SK-N-DZ (cell line): Measurements from ENCODE around the gene TCN2.
A peak's percentile ranks its signal among the peaks of the same experiment; 100 is the strongest.
"Not testable (repeated sequence)": the region's sequence is repeated elsewhere in the genome, so short reads cannot be mapped to it uniquely, and the experiment has no call there.

Experiments
- DNase-seq: peaks from one replicate; pipeline ENCODE4 v3.0.0-alpha.2; 2015; ENCODE audit warnings: low spot score

Gene TCN2

DNA sequence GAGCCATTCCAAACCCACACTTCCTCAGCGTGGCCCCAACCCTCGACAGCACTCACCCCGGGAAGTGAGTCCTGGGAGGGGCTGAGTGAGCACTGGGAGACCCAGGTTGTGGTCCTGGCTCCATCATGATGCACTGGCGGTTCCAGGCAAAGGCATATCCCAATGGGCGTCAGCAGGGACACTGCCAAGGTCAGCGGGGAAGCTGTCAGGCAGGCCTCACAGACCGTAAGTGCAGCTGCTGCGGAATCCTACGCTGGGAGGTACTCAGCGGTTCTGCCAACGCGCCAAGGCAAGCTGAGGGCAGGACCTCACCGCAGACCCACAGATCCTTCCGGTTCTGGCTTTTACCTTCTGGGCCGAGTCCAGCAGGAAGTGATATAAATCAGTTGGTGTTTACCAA, 31.1 kb upstream of the TCN2 start:
- DNase-seq = no peak

DNA sequence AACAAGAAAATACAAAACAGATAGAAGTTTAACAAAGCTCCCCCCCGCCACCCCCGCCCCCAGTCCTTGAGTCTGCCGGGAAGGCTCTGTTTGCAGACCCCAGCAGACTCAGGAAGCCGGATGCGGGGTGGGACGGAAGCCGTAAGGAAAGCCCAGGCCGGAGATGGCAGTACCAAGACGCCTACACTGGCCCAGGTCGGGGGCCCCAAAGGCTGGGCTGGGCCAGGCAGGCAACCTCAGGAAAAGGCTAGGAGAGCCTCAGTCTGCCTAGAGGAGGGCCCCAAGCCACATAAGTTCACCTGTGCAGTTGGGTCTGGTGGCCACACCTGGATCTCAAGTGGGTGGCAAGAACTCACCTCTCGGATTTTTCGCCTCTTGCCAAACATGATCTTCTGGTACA, 28.5 kb upstream of the TCN2 start:
- DNase-seq = no peak

DNA sequence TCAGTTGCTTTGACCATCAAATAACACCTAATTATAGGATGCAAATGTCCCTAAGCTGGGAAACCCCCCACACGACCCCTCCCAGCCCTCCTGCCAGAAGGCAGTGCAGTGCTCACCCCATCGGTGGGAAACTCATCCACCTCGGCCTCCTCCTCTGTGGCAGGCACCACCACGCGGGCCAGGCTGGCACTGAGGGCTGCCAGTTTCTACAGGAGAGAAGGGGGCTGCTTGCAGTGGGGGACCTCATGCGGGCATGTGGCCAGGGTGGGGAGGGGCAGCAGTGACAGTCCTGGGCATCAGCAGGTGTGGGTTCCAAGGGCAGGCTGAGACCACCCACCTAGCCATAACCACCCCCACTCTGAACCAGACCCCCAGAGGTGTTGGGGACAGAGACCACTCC, 26.1 kb upstream of the TCN2 start:
- DNase-seq = no peak

DNA sequence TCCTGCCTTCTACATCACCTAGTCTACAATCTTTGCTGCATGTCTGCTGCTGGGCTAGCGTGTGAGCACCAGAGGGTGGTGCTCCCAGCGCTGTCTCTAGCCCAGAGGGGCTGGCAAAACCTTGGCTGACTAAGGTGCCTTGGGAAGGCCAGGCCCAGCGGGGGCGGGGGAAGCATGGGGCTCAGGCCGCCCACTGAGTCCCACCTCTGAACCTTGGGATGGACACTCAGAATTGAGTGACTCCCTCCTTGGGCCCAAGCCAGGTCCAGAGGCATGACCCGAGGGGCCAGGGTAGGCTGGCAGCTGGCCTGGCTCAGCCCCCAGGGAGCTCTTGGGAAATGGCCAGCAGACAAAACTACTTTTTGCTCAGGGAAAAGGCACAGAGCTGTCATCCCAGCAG, 24.9 kb upstream of the TCN2 start:
- no peak for DNase-seq

DNA sequence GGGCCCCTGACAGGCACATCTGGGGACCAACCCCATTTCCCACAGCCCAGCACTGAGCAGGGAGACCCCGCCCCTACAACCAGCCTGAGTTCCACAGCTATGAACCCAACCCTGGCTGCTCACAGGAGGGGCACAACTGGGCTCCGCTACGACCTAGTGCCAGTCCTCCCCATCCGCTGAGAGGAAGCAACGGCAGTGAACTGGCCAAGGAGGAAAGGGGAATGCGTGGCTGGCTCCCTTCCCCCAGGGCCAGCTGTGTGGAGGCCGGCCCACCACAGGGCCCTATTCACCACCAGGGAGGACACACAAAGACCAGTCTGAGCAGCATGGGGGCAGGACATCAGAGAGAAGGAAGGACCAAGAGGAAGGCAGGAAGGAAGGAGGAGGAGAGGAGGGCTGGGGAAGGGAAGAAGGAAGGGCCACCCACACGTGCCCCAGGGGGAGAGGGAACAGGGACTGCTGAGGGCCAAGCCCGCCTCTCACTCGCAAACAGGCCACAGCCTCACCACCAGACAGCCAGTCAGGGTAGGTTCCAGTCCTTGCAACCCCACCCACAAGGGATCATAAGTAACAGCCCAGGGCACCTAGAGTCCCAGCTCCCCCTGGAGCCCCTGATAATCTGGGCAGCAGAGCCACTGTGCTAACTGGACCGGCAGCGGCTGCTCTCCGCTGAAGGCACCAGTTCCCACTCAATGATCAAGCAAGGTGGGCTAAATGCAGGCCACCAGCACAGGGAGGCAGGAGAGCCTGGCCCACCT, 24.0 kb upstream of the TCN2 start:
- DNase-seq = no peak

DNA sequence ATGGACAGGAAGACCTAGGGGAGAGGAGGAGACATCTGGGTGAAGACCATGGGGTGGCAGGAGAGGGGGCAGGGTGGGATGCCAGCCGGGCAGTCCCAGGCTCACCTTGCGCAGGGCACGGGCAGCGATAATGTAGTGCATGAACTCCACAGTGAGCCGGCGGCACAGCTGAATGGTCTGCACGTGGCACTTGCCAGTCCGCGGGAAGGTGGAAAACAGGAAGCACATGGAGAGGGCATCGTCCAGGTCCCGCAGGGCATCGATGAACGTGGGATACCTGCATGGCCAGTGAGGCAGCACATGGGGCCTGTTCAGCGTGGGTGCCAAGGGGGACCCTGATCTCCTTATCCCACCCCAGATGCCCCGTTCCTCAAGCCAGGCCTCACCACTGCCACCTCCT, 22.5 kb upstream of the TCN2 start:
- no peak for DNase-seq

DNA sequence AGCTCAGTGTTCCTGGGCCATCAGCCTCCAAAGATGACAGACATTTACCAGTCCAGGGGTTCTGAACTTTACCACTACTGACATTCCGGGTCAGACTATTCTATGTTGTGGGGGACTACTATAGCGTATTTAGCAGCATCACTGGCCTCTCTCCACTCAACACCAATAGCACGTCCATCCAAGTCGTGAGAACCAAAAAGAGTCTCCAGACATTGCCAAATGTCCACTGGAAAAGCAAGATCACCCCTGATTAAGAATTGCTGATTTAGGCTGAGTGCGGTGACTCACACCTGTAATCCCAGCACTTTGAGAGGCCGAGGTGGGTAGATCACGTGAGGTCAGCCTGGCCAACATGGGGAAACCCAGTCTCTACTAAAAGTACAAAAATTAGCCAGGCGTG, 20.6 kb upstream of the TCN2 start:
- DNase-seq = no peak

DNA sequence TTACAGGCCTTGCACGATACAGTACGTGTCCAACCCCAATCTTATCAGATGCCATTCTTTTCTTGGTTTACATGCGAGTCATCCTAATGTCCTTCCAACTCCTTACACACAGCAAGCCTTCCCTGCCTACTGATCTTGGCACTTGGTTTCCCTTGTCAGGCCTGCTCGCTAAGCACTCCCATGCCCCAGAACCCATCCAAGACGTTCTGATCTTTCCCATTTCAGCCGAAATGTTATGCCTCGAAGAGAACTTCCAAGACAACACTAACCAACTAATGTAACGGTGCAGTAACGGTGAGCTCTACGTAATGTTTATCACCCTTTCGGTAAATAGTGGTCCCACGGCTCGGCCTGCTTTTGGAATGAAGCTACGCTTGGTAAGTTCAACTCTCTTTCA, 15.8 kb upstream of the TCN2 start:
- DNase-seq = no peak

DNA sequence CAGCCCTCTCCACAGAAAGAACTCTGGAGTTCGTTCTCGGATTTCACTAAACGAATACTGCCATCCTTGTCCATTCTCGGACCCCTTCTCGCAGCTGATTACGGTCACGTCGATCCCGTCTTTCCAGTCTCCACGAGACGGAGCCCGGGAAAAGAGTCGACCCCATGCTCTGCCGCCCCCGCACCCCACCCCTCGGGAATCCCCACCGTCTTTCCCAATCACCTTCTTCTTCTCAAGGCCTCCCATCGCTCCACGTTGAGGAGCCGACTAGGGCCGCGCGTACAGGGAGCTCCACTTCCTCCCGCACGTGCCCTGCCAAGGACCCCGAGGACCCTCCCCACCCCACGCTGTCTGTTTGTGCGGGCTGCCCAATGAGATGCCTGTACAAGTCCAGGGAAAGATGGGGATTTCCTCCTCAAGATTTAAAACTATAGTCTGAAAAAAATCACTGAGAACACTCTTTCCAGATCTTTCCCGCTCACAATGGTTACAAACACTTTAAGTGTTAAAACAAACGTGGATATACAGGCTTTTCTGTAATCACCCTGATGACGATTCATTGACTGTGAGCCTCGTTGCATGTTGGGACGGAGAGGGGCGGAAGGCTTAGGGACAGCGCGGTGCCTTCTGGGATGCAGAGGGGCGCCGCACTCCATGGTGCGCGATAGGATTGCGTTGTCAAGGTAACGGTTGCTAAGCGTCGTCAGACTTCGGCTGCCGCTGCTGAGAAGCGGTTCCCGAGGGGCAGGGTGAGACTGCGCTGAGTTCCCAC, 15.2 kb upstream of the TCN2 start, which contains the start of gene PES1:
Gene PES1 (minus strand): TSS at position 323 of the 772 bp plus-strand sequence. CDS start 77 bp downstream, at position 246.
- peak; percentile 99 for DNase-seq

DNA sequence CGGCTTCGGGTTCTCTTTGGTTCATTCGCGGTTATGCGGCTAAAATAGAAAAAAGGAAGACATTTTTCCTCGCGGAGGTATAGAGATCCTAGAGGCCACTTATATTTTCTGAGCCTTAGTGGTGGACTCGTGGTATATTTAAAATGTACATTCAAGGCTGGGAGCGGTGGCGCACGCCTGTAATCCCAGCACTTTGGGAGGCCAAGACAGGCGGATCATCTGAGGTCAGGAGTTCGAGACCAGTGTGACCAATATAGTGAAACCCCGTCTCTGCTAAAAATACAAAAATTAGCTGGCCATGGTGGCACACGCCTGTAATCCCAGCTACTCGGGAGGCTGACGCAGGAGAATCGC, 14.6 kb upstream of the TCN2 start:
- not testable (repeated sequence) for DNase-seq

DNA sequence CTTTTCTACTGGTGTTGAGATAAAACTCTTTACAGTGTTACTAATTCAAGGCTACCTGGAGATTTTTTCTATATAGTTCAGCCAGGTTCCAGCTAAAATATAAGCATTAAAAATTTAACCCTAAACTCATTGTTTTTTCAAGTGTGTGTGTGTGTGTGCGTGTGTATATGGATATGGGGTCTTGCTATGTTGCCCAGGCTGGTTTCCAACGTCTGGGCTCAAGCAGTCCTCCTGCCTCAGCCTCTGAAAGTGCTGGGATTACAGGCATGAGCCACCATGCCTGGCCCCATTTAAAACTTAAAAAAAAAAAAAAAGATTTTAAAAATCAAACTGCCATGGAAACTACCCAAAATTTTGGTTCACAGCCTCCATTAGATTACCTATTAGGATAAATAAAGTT, 10.8 kb upstream of the TCN2 start:
- DNase-seq = no peak

DNA sequence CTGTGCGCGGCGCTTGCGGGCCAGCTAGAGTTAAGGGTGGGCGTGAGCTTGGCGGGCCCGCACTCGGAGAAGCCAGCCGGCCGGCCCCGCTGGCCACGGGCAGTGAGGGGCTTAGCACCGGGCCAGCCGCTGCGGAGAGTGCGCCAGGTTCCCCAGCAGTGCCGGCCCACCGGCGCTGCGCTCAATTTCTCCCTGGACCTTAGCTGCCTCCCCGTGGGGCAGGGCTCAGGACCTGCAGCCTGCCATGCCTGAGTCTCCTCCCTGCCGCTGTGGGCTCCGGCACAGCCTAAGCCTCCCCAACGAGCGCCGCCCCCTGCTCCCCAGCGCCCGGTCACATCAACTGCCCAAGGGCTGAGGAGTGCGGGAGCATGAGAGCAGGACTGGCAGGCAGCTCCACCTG, 10.1 kb upstream of the TCN2 start:
- DNase-seq = no peak

DNA sequence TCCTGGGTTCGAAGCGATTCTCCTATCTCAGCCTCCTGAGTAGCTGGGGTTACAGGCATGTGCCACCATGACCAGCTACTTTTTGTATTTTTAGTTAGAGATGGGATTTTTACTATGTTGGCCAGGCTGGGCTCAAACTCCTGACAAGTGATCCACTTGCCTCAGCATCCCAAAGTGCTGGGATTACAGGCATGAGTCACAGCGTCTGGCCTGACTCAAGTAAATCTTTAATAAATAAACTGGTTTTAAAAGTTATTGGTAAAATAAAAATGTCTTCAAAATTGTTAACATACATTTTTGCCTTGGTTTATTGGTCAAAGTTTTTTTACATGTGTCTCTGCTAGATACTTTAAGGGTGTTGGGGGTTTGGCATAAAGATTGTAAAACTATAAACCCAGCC, 8.0 kb upstream of the TCN2 start:
- DNase-seq = no peak

DNA sequence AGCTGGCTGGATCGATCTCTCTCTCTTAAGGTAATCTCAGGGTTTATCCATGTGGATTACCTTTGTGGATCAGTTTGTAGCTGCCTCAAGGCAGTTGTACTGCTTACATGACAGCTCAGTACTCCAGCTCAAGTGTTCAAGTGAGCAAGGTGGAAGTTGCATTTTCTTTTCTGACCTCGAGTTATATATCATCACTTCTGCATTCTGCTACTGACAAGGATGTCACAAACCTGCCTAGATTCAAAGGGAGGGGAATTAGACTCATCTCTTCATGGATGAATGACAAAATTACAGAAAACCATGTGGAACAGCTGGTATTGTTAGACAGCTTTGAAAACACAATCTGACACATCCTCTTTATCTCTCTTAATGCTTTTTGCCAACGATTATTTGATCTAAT, 6.1 kb upstream of the TCN2 start:
- no peak for DNase-seq

DNA sequence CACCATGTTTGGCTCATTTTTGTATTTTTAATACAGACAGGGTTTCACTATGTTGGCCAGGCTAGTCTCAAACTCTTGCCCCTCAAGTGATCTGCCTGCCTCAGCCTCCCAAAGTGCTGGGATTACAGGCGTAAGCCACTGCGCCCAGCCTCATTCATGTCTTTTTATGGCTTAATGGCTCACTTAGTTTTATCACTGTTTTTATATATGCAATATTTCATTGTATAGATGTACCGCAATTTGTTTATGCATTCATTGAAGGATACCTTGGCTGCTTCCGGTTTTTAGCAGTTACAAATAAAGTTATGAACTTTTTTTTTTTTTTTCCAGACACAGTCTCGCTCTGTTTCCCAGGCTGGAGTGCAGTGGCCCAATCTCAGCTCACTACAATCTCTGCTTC, 5.5 kb upstream of the TCN2 start:
- DNase-seq = no peak

DNA sequence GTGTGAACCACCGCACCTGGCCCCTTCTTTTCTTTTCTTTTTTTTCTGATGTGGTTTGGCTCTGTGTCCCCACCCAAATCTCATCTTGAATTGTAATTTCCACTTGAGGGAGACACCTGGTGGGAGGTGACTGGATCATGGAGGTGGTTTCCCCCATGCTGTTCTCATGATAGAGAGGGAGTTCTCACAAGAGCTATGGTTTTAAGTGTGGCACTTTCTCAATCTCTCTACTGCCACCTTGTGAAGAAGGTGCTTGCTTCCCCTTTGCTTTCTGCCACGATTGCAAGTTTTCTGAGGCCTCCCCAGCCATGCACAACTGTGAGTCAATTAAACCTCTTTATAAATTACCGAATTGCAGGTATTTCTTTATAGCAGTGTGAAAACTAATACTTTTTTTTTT, 4.9 kb upstream of the TCN2 start:
- peak; percentile 30 for DNase-seq

DNA sequence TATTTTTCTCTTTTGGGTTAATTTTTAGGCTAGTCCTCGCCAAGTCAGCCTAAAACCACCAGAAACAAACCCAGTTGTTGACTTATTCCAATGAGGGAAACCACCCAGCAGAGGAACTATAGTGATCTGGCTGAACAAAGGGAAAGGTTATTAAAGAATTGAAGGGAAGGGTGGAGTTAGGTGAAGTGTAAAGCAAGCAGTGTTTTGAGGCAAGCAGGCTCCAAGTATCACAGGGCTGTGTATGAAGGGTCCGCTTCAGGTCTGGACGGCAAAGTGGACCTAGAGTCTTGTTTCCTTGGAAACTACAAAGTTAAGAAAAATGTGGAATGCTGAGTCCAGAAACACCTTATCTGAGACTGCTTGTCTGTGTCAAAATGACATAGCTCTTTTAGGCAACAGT, 3.2 kb upstream of the TCN2 start:
- DNase-seq = no peak

DNA sequence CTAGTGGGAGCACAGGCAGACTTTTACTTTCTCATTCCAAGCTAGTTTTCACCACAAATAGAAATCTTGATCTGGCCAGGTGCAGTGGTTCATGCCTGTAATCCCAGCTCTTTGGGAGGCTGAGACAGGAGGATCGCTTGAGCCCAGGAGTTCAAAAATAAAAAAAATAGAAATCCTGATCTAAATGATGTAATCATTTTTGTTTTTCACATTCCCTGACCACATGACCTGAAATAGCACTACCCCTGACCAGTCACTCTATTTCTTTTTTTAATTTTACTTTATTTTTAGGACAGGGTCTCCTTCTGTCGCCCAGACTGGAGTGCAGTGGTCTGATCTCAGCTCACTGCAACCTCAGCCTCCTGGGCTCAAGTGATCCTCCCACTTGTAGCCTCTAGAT, 2.3 kb upstream of the TCN2 start:
- DNase-seq = no peak

DNA sequence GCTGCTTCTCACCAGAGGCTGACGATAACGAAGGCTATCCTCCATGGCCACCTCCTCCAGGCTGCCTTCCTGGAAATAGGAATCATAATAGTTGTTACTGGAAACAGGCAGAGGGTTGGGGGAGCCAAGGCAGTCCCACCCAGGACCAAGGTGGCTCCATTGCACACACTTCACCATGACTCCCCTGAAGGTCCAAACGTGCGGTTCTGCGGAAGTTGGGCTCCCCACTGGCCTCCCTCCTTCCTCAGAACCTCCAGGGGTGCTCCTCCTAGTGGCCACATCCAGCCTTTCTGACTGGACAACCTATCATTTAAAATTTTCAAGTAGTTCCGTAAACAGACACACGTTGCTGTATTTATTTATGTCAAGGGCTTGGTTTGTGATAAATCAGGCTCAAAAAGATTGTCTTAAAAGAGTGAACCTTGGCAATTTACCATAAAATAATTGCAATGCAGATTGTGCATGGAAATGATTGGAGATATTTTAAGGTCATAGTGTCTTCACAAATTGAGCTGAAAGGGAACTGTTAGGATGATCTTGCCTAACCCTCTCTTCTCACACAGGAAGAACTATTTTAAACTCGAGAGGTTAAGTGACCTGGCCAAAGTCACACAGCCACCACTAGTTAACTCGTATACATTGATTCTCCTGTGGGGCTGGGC, 1.4 kb upstream of the TCN2 start:
- peak; percentile 53 for DNase-seq

DNA sequence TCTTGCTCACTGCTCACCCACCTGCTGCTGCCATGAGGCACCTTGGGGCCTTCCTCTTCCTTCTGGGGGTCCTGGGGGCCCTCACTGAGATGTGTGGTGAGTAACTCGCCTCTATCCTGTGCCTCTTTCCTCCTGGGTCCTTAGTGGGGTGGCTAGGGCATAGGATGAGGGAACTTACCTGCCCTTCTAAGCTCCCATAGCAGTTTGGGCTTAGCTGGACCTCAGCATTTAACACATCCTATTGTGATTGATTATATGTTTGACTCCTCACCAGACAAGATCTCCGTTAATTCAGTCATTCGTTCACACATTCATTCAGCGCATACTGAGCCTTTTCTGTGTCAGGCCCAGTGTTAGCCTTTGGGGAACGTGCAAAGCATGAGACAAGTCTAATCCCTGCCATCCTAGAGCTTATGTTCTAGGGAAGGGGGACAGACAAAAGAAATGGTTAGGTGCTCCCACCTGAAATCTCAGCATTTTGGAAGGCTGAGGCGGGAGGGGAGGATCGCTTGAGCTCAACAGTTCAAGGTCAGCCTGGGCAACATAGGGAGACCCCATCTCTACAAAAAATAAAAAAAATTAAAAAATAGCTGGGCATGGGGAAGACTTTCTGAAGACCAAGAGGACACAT, 441 bp downstream of the TCN2 start:
- no peak for DNase-seq

DNA sequence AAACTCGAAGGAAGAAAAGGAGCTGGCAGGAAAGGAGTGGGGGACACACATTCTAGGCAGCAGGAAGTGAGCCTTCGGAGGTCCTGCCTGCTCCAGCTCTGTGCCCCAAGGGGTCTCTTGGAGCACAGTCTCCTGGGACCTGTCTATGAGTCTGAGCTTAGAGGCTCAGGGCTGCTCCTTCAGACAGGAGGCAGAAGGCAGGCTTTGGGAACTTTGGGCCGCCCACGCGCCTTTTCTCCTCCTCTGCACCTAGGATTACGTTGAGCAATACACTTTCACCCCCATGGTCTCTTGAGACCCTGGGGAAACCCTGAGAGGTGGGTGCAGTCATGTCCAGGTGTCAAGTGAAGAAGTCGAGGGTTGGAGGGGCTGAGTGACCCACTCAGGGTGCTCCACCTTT, 965 bp downstream of the TCN2 start:
- no peak for DNase-seq
